GM12878 (cell line): Measurements from ENCODE around the gene TELO2.

Experiments
- CEBPB ChIP-seq, 2 experiments: fragments of 150-350 bp in 1 of 2; IDR thresholded peaks; 2 replicates each; pipeline ENCODE4 v1.6.1; 2012 to 2014; ENCODE audit warnings: low read depth in 2 of 2, low read length in 2 of 2, borderline replicate concordance in 1 of 2, inconsistent platforms in 1 of 2
- CTCF ChIP-seq, 3 experiments: IDR thresholded peaks in 2 of 3; conservative IDR thresholded peaks in 1 of 3; 2 replicates each; pipeline ENCODE4 v1.5.1; 2011; ENCODE audit warnings: low read depth in 3 of 3, low read length in 3 of 3, mild to moderate bottlenecking in 3 of 3, control low read depth in 2 of 3, moderate library complexity in 2 of 3, inconsistent platforms in 1 of 3, mixed read lengths in 1 of 3; ENCODE audit not compliant: control insufficient read depth in 2 of 3, insufficient read depth in 1 of 3; ENCODE audit errors: extremely low read depth in 1 of 3
- MYC ChIP-seq: IDR thresholded peaks from 2 replicates; pipeline ENCODE4 v1.6.1; 2011; ENCODE audit warnings: mild to moderate bottlenecking, low read length, moderate library complexity, inconsistent platforms; ENCODE audit not compliant: insufficient read depth, insufficient replicate concordance, insufficient read length, severe bottlenecking
- STAT1 ChIP-seq: fragments of 450-650 bp; conservative IDR thresholded peaks from 2 replicates; pipeline ENCODE4 v1.6.1; 2014; ENCODE audit warnings: antibody characterized with exemption, mild to moderate bottlenecking

- TF ChIP-seq MYC (no peak), CTCF (IDR thresholded peaks at IDR 0.05 in 2 of 3, conservative IDR thresholded peaks at IDR 0.05 in 1 of 3; ENCODE audit: control insufficient read depth in 2 of 3, extremely low read depth in 1 of 3, insufficient read depth in 1 of 3, low read depth in 3 of 3, low read length in 3 of 3) (no peak), STAT1 (no peak), CEBPB (IDR thresholded peaks at IDR 0.05; ENCODE audit: borderline replicate concordance in 1 of 2, low read depth in 2 of 2, low read length in 2 of 2) (no peak)
Measured at GRCh38 chr16:1485847-1486496, 7.2 kb upstream of the TELO2 start.
